ENCODE data around the gene FTCD. TPM values are rescaled to one million over a fixed set of nuclear protein-coding genes. Genes with fewer than 3 reads are reported as not detected.

Gene FTCD
- total and polyA plus RNA-seq, 8 donors: 0.25 to 6.7 (median 1.3) TPM; not detected in 3

- TF ChIP-seq CTCF (IDR thresholded peaks at IDR 0.05): no peak
- TF ChIP-seq EP300 (IDR thresholded peaks at IDR 0.05): no peak
- TF ChIP-seq POLR2AphosphoS5 (IDR thresholded peaks at IDR 0.05): no peak
- TF ChIP-seq POLR2A (IDR thresholded peaks at IDR 0.05): no peak
- 2 to 20% (median 3%) methylated on average over 1 to 94 of the region's 94 CpGs for WGBS, 5 donors
- Histone ChIP-seq H3K4me3 (peak overlapping the region; percentile 53 to 83 (median 71)), H3K9me3 (peaks cover 0 to 17% (median 9%) of the 10 kb centered on the region in 4 donors), H3K27ac (peak overlapping the region; percentile 54 to 96 (median 92)), H3K27me3 (peaks cover 0 to 47% (median 21%) of the 10 kb centered on the region in 3 donors), H3K36me3 (no peaks in the 10 kb centered on the region), H3K4me1 (peaks cover 6 to 43% (median 23%) of the 10 kb centered on the region in 4 donors)
- intact Hi-C loops (cut with DNase I; ENCODE audit: low total_unique reads): loop anchor here (5.0 kb wide), 1 partner anchor 126 kb away; no protein-coding TSS in a partner anchor
- DNase-seq: peak; percentile 20 to 61
Observed at GRCh38 chr21:46098303-46099141, 56.9 kb downstream of the FTCD start.

GRCh38 chr21:46097336-46098293, 57.8 kb downstream of the FTCD start, which contains the start of gene COL6A2:
TSS of gene COL6A2 (plus strand) at chr21:46098112.
- peak; percentile 45 to 91 for DNase-seq
- WGBS, 5 donors: 5 to 12% (median 5%) methylated on average over 5 to 83 of the region's 83 CpGs
- Histone ChIP-seq H3K4me1 (peaks cover 14 to 53% (median 29%) of the 10 kb centered on the region in 4 donors), H3K36me3 (no peaks in the 10 kb centered on the region), H3K27me3 (peaks cover 0 to 47% (median 21%) of the 10 kb centered on the region in 3 donors), H3K27ac (peak within 1 kb of the TSS; percentile 59 to 96 (median 92)), H3K4me3 (peak within 1 kb of the TSS; percentile 53 to 83 (median 71)), H3K9me3 (peaks cover 0 to 8% (median 5%) of the 10 kb centered on the region in 4 donors)
- TF ChIP-seq EP300 (IDR thresholded peaks at IDR 0.05) (no peak), POLR2AphosphoS5 (IDR thresholded peaks at IDR 0.05) (peak; percentile 41 to 61 (median 42)), POLR2A (IDR thresholded peaks at IDR 0.05) (no peak), CTCF (IDR thresholded peaks at IDR 0.05) (peak in 2 of 7 experiments; percentile 14 to 54)
- intact Hi-C loops (cut with DNase I; ENCODE audit: low total_unique reads): loop anchor here (5.0 kb wide), 1 partner anchor 125 kb away; no protein-coding TSS in a partner anchor

- Histone ChIP-seq H3K4me3 (peak overlapping the region; percentile 53 to 83 (median 71)), H3K4me1 (peaks cover 14 to 56% (median 29%) of the 10 kb centered on the region in 4 donors), H3K9me3 (no peaks in the 10 kb centered on the region), H3K27me3 (peaks cover 0 to 47% (median 21%) of the 10 kb centered on the region in 3 donors), H3K36me3 (no peaks in the 10 kb centered on the region), H3K27ac (peak overlapping the region; percentile 59 to 96 (median 92))
- TF ChIP-seq POLR2A (IDR thresholded peaks at IDR 0.05) (no peak), POLR2AphosphoS5 (IDR thresholded peaks at IDR 0.05) (no peak), EP300 (IDR thresholded peaks at IDR 0.05) (no peak), CTCF (IDR thresholded peaks at IDR 0.05) (no peak)
- DNase-seq: peak in 1 of 2 donors; percentile 12
- intact Hi-C loops (cut with DNase I; ENCODE audit: low total_unique reads): loop anchor here (5.0 kb wide), 1 partner anchor 124 kb away; no protein-coding TSS in a partner anchor
- 64 to 81% (median 76%) methylated on average over 10 to 16 of the region's 16 CpGs for WGBS, 5 donors
Observed at GRCh38 chr21:46096596-46097335, 58.6 kb downstream of the FTCD start.
